Stimulated activated effector memory CD8-positive, alpha-beta T cell treated with anti-CD3 and anti-CD28 coated beads, Interleukin-12 subunit alpha, Interleukin-12 subunit beta, amount 100 ng/mL, for 72 hours (primary cell): ENCODE measurements around the gene PAK1.
A peak's percentile ranks its signal among the peaks of the same experiment; 100 is the strongest.
"Not testable (repeated sequence)": the region's sequence is repeated elsewhere in the genome, so short reads cannot be mapped to it uniquely, and the experiment has no call there.

ENCODE experiments used
- ATAC-seq: fragments of 150-1000 bp; cut with Tn5 transposase; 2 replicates; pipeline ENCODE4 v1.10.0; 2021
- DNase-seq, 2 donors: peaks; one replicate each; pipeline ENCODE4 v3.0.0; 2021 to 2022; ENCODE audit warnings: low spot score in 2 of 2
- H3K27ac Mint-ChIP-seq: one replicate; pipeline ENCODE4 v1.8.0; 2022; ENCODE audit warnings: mild to moderate bottlenecking, mixed read lengths
- H3K36me3 Mint-ChIP-seq: one replicate; pipeline ENCODE4 v1.8.0; 2022; ENCODE audit warnings: mild to moderate bottlenecking, mixed read lengths
- H3K4me1 Mint-ChIP-seq: one replicate; pipeline ENCODE4 v1.8.0; 2022; ENCODE audit warnings: mixed read lengths
- H3K4me3 Mint-ChIP-seq: one replicate; pipeline ENCODE4 v1.8.0; 2022; ENCODE audit warnings: mild to moderate bottlenecking, mixed read lengths
- H3K9me3 Mint-ChIP-seq: one replicate; pipeline ENCODE4 v1.8.0; 2022; ENCODE audit warnings: mixed read lengths

The PAK1 gene

DNA sequence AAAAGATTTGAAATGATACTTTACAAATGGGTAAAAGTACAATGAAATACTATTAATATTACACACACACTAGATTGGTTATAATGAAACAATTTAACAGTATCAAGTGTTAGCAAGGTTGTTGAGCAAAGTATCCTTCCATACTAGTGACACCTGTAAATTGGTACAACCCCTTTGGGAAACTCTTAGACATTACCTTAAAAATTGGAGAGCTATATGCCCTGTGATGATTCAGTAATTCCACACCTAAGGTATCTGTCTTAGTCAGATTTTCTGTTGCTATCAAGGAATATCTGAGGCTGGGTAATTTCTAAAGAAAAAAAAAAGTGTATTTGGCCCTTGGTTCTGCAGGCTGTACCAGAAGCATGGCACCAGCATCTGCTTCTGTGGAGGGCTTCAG, 165.1 kb downstream of the PAK1 start:
- ATAC-seq = no peak
- Mint-ChIP-seq H3K4me3 (no peak overlapping the region), H3K27ac (no peak overlapping the region), H3K4me1 (no peaks in the 10 kb centered on the region), H3K9me3 (no peaks in the 10 kb centered on the region), H3K36me3 (no peaks in the 10 kb centered on the region)
- no peak for DNase-seq

DNA sequence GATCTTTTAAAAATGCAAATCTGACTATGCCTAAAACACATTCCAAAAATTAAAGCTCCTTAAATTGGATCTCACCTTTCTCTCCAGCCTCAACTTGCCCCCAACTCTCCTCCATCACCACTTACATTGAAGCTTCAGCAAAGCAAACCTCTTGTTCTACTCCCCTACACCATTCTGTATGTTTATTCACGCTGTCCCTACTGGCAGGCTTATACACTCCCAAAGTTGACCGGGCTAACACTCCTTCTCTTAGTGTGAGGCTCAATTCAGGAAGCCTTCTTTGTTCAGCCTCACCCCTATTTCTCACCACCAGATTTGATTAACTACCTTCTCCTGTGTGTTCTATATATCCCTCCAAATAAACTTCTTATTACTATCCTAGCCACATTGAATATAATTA, 170.6 kb downstream of the PAK1 start:
- H3K9me3 Mint-ChIP-seq = no peaks in the 10 kb centered on the region
- no peak overlapping the region for H3K4me3 Mint-ChIP-seq
- ATAC-seq = no peak
- no peak for DNase-seq
- no peaks in the 10 kb centered on the region for H3K36me3 Mint-ChIP-seq
- H3K4me1 Mint-ChIP-seq = no peaks in the 10 kb centered on the region
- H3K27ac Mint-ChIP-seq = no peak overlapping the region

DNA sequence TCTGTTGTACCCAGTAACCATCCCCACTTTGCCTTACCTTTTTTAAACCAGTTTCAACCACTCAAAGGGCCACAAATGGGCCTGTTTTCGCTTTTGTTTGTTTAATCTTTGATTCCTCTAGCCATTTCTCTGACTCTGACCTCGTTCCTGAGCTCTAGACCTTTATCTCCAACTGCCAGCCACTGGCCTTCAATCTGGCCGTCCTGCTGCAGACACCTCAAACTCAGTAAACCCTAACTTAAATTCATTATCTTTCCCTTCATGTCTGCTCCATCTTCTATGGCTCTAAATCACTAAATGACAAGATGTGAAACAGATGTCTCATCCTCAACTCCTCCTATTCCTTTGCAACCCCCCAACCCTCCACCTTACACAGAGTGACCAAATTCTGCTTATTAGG, 171.1 kb downstream of the PAK1 start:
- no peak overlapping the region for H3K4me3 Mint-ChIP-seq
- H3K9me3 Mint-ChIP-seq = no peaks in the 10 kb centered on the region
- no peaks in the 10 kb centered on the region for H3K36me3 Mint-ChIP-seq
- H3K27ac Mint-ChIP-seq = no peak overlapping the region
- DNase-seq (no peak), ATAC-seq (no peak)
- no peaks in the 10 kb centered on the region for H3K4me1 Mint-ChIP-seq

DNA sequence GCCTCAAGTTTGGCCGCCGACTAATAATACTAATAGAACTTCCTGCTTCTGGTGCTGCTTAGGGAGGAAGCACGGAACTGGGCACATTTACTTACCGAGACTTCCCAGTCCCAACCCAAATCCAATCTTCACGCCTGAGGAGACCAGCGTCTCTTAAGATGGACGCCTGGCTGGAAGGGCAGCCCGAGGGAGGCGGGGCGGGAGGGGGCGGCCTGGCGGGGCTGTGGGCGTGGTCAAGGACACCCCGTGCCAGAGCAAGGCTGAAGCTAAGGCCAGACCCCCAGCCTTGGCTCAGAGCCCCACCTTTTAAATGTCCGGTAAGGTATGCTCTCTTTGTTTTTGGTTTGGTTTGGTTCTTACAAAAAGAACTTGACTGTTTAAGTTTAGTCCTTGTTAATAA, 172.4 kb downstream of the PAK1 start, which contains the start of gene GDPD4:
GDPD4 (minus strand) TSS at position 177 of the 400 bp plus-strand sequence. CDS start 16,549 bp downstream, outside the sequence.
- ATAC-seq = no peak
- Mint-ChIP-seq H3K27ac (no peak within 1 kb of the TSS), H3K36me3 (no peaks in the 10 kb centered on the region), H3K9me3 (no peaks in the 10 kb centered on the region), H3K4me1 (no peaks in the 10 kb centered on the region), H3K4me3 (no peak within 1 kb of the TSS)
- no peak for DNase-seq

DNA sequence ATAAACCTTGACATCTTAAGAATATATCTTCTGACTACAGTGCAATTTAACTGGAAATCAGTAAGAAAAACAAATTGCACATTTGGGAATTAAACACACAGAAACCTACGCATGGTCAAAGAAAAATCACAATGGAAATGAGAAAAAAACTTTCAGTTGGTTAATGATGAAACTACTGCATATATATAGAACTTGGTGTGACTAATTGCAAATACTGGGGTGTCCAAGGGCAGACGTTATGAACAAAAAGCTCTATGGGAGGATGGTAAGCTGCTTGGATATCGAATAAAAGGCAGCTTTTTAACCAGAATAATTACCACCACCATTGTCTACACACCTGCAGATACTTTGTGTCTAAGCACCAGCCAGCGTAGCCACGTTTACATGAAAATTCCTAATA, 173.2 kb downstream of the PAK1 start:
- ATAC-seq = no peak
- no peak overlapping the region for H3K27ac Mint-ChIP-seq
- H3K4me3 Mint-ChIP-seq = no peak overlapping the region
- no peak for DNase-seq
- H3K9me3 Mint-ChIP-seq = no peaks in the 10 kb centered on the region
- H3K4me1 Mint-ChIP-seq = no peaks in the 10 kb centered on the region
- H3K36me3 Mint-ChIP-seq = no peaks in the 10 kb centered on the region

DNA sequence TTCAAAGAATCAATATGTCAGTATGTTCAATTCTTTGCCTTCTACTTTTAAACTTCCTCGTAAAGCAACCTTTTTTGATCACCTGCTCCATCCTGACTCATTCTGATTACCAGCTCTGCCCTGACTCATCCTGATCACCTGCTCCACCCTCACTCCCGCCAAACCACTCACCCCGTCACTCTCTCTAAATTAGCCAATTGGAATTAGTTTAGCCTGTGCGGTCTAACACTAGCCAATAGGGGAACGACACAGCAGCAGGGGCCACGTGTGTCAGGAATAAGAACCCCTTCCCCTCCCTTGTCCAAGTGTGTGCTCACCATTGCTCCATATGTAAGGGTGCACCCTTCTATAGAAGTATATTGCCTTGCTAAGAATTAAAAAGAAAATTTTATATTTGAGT, 173.9 kb downstream of the PAK1 start:
- not testable (repeated sequence) for H3K27ac Mint-ChIP-seq, DNase-seq, H3K4me3 Mint-ChIP-seq, H3K9me3 Mint-ChIP-seq, H3K4me1 Mint-ChIP-seq, H3K36me3 Mint-ChIP-seq
- ATAC-seq = peak; percentile 73

DNA sequence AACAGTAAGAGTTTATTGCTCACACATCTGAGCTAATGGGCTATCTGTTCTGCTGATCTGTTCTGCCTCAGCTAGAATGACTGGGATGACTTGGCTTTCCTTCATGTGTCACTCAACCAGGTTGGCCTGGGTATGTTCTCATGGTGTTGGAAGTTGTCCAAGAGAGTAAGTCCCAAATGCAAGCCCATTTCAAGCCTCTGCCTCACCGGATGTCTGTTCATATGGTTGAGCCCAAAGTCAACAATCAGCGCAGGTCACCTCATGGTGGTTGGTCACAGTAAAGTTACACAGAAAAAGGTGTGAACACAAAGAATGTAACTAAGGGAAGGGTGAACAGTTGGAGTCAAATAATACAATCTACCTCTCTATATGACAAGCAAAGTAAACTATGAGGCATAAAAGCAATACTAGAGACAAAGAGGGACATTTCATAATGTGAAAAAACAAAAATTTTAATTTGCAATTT, 174.3 kb downstream of the PAK1 start:
- ATAC-seq (peak; percentile 39), DNase-seq (no peak)
- no peak overlapping the region for H3K4me3 Mint-ChIP-seq
- H3K9me3 Mint-ChIP-seq = no peaks in the 10 kb centered on the region
- H3K4me1 Mint-ChIP-seq = no peaks in the 10 kb centered on the region
- no peak overlapping the region for H3K27ac Mint-ChIP-seq
- H3K36me3 Mint-ChIP-seq = no peaks in the 10 kb centered on the region

DNA sequence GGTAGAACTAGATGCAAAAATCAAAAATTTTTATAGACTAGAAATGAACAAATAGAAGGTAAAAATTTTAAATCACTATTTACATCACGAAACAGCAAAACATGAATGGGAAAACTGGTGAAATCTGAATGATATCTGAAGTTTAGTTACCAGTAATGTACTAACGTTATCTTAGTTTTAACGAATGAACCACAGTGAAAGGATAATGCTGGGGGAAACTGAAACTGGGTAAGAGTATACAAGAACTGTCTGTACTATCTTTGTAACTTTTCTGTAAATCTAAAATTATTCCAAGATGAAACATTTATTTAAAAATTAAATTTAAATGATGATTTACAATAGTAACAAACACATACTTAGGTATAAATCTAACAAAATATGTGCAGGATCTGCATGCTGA, 179.9 kb downstream of the PAK1 start:
- Mint-ChIP-seq H3K9me3 (no peaks in the 10 kb centered on the region), H3K27ac (no peak overlapping the region), H3K36me3 (no peaks in the 10 kb centered on the region), H3K4me3 (no peak overlapping the region), H3K4me1 (no peaks in the 10 kb centered on the region)
- DNase-seq (no peak), ATAC-seq (no peak)

DNA sequence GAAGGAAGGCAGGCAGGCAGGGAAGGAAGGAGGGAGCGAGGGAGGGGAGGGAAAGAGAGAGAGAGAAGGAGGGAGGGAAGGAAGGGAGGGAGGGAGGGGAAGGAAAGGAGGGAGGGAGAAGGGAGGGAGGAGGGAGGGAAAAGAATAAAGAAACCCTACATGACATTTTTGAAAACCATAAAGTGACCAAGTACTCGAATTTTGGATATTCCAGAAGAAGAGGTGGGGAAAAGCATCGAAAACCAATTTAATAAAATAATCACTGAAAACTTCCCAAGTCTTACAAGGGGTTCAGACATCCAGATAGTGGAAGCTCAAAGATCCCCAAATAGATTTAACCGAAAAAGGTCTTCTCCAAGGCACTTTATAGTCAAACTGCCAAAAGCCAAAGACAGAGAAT, 184.2 kb downstream of the PAK1 start:
- Mint-ChIP-seq H3K4me3 (no peak overlapping the region), H3K9me3 (no peaks in the 10 kb centered on the region), H3K27ac (no peak overlapping the region), H3K36me3 (no peaks in the 10 kb centered on the region), H3K4me1 (no peaks in the 10 kb centered on the region)
- DNase-seq (no peak), ATAC-seq (no peak)

DNA sequence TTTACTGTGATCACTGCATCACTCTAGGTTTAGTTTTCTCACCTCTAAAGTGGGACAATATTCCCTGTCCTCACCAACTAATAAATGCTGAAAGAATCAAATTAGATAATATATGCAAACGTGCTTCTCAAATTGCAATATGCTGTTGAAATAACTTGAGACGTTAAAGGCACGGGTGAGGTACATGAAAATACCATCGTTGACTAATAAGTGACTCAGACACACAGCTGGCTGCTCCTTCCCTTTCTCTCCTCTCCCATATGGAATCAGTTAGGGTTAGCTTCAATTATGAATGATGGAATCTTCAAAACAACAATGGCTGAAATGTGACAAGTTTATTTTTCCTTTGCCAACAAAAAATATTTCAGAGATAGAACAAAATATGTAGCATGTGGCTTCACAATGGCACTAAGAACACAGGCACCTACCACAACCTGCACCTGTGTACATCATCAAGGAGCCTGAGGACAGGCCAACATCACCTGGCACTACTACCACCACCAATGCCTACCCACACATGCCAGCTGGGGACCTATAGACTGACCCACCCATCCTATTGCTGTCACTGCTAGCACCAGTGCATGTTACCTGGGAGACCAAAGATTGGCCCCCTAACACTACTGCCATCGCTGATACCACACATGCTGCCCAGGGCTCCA, 186.2 kb downstream of the PAK1 start:
- no peak overlapping the region for H3K27ac Mint-ChIP-seq
- no peak overlapping the region for H3K4me3 Mint-ChIP-seq
- ATAC-seq (no peak), DNase-seq (no peak)
- H3K36me3 Mint-ChIP-seq = no peaks in the 10 kb centered on the region
- no peaks in the 10 kb centered on the region for H3K4me1 Mint-ChIP-seq
- no peaks in the 10 kb centered on the region for H3K9me3 Mint-ChIP-seq

DNA sequence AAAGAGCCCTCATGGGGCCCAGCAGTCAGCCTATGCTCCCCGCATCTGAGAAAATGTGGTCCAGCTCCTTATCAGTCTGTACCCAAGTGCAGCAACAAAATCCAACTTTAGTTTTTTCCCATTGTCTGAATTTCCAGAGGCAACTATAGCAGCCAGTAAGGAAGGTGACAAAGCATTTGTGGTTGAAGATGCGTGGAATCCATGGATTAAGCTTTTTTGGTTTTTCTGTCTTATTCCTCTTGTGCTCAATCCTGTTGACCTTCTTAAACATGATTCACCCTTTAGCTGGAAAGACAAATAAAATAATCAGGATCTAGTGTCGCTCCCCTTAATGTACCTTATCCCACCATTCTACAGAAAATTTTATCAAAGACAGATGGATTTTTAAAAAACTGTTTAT, 186.8 kb downstream of the PAK1 start:
- H3K4me3 Mint-ChIP-seq = no peak overlapping the region
- no peak for DNase-seq
- no peaks in the 10 kb centered on the region for H3K4me1 Mint-ChIP-seq
- ATAC-seq = no peak
- H3K36me3 Mint-ChIP-seq = no peaks in the 10 kb centered on the region
- no peak overlapping the region for H3K27ac Mint-ChIP-seq
- H3K9me3 Mint-ChIP-seq = no peaks in the 10 kb centered on the region

DNA sequence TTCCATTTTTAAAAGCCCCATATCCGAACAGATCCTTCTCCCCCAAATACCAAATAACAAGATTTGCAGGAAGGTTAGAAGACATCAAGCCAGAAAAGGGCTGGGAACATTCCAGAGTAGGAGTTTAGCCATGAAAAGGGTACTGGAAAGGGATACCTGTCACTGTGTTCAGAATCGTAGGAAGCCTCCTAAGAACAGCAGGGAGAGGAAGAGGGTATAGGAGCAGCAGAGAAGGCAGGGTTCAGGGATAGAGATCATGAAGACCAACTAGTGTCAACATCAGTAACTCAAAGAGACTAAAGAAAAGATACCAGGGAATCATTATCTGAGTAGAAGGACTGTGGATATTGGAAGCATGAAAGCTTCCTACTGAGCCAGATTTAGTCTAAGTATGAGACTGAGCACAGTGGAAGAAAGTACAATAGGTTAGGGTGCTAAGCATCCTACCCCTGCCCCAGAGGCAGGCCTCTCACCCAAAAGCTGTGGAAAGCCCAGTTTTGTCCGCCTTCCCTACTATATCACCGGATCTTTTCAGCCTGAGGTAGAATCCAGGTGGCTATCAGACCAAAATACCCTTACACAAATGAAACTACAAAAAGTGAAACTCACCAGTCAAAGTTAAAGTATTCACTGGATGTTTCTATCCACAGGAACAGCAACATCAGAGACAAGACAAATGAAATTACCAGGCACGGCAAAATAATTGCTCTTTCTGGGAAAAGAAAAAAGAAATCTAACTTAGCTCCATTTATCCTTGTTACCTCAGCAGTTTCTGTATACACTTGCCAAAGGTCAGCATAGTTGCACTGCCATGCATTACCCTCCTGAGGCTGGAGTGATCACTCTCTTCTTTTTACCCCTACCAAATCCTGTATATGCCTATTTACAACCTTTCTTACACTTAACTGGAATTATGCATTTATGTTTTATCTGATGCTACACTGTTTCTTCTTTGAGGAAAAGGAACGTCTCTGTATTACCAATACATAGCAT, 189.1 kb downstream of the PAK1 start:
- Mint-ChIP-seq H3K4me3 (no peak overlapping the region), H3K4me1 (no peaks in the 10 kb centered on the region), H3K36me3 (no peaks in the 10 kb centered on the region), H3K27ac (no peak overlapping the region), H3K9me3 (no peaks in the 10 kb centered on the region)
- ATAC-seq (no peak), DNase-seq (no peak)

DNA sequence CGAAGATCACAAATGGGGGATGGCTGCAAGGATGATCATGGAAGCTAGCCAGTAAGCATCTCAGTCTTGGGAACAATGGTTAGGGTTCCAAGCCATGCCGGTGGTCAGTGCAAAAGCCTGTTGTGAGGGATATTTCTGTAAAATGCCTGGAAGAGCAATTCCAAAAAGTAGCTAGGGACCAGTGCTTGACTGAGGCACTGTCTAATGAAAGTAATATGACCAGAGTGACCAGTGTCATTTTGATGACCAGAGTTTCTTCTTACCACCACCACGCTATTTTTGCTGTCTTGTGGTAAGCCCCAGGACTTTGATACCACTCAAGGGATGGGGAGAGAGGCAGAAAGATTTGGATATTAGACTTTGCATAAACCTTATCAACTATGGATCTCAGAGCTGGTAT, 190.8 kb downstream of the PAK1 start:
- Mint-ChIP-seq H3K9me3 (no peaks in the 10 kb centered on the region), H3K36me3 (no peaks in the 10 kb centered on the region), H3K27ac (no peak overlapping the region), H3K4me3 (no peak overlapping the region), H3K4me1 (no peaks in the 10 kb centered on the region)
- DNase-seq (no peak), ATAC-seq (no peak)

DNA sequence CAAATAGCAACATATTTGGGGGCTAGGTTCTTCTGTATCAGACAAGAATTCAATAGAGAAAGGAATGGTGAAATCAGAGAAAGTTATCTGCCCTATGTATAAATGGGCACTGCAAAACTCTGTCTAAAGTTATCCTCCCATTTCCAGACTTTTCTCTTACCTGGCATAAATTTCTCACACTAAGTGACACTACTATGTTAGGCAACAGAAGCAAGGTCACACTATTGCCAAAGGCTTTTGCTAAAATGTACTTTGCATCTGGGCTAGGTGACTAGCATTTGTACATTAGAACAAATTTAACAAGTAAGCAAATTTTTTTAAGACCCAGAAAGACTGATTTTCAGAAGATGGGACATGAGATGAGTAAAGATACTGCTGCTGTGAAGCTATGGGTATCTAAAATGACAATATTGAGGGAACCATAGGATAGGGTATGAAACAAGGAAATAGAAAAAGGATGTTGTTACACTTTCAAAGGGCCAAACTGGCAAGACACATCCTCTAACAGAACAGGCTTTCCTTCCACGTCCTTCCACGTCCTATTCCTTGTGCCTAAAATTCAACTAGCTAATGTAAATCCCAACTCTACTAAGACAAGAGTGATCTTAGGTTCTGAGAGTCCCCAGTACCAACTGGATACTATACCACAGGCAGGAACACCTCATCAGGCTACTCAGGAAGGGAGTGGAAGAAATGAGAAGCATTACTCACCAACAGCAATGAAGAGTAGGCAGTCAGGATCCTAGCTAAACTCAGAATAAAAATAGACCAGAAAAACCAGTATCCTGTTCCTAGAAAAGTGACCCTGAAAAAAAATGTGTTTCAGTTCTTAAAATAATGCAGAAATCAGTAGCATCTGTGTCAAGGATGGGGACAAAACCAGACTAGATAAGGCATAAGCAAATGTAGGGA, 195.0 kb downstream of the PAK1 start:
- Mint-ChIP-seq H3K4me3 (no peak overlapping the region), H3K9me3 (no peaks in the 10 kb centered on the region), H3K27ac (no peak overlapping the region), H3K36me3 (no peaks in the 10 kb centered on the region), H3K4me1 (no peaks in the 10 kb centered on the region)
- DNase-seq (no peak), ATAC-seq (no peak)

DNA sequence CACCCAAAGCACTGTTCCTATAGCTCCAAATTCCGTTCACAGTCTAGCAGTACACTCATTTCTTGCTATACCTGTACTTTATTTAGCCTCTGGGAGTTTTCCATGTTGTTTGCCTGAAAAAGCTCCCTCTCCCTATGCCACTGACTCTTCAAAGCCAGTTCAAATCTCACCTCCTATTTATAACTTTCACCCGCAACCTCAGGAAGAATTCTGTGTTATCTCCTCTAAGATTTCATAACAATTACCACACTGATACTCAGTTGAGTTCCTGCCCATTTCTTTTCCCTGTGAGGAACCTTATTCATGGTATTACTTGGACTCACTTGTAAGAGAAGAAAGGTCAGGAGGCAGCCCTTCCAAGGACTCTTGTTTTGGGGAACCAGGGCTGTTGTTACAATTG, 197.6 kb downstream of the PAK1 start:
- no peak for ATAC-seq
- no peaks in the 10 kb centered on the region for H3K9me3 Mint-ChIP-seq

More for the DNA sequence above, 197.6 kb downstream of the PAK1 start:
- H3K27ac Mint-ChIP-seq = no peak overlapping the region
- no peaks in the 10 kb centered on the region for H3K36me3 Mint-ChIP-seq
- H3K4me1 Mint-ChIP-seq = no peaks in the 10 kb centered on the region
- no peak overlapping the region for H3K4me3 Mint-ChIP-seq
- DNase-seq = no peak
